Heart right ventricle (tissue), 16 donors: ENCODE measurements around the gene CD34. TPM values are rescaled to one million over a fixed set of nuclear protein-coding genes. Genes with fewer than 3 reads are reported as not detected.
A peak's percentile ranks its signal among the peaks of the same experiment; 100 is the strongest.
"Not testable (repeated sequence)": the region's sequence is repeated elsewhere in the genome, so short reads cannot be mapped to it uniquely, and the experiment has no call there.

Experiments
- ATAC-seq, 8 donors: fragments of 200-7000 bp; cut with Tn5 transposase; one replicate each; pipeline ENCODE4 v1.9.1; 2020; ENCODE audit warnings: mild to moderate bottlenecking in 8 of 8, moderate library complexity in 8 of 8, moderate number of reproducible peaks in 1 of 8
- DNase-seq, 2 donors: peaks; one replicate each; pipeline ENCODE4 v3.0.0-alpha.2; 2020
- H3K27ac ChIP-seq, 10 donors: fragments of 200-600 bp; sonication (generic) in 2 of 10; one replicate each; pipeline versions ENCODE4 v1.5.0 to v1.8.0; 2020 to 2022; ENCODE audit warnings: mild to moderate bottlenecking in 3 of 10
- H3K27me3 ChIP-seq, 7 donors: fragments of 200-600 bp; one replicate each; pipeline ENCODE4 v1.8.0; 2021 to 2022; ENCODE audit warnings: mild to moderate bottlenecking in 2 of 7
- H3K36me3 ChIP-seq, 9 donors: fragments of 200-600 bp; sonication (generic) in 1 of 9; one replicate each; pipeline versions ENCODE4 v1.5.0 to v1.8.0; 2020 to 2022; ENCODE audit warnings: mild to moderate bottlenecking in 2 of 9
- H3K4me1 ChIP-seq, 9 donors: fragments of 200-600 bp; sonication (generic) in 1 of 9; one replicate each; pipeline versions ENCODE4 v1.5.0 to v1.8.0; 2020 to 2022; ENCODE audit warnings: mild to moderate bottlenecking in 4 of 9
- H3K4me3 ChIP-seq, 10 donors: fragments of 200-600 bp; sonication (generic) in 2 of 10; one replicate each; pipeline versions ENCODE4 v1.5.0 to v1.8.0; 2020 to 2022; ENCODE audit warnings: mild to moderate bottlenecking in 7 of 10, moderate library complexity in 2 of 10
- H3K9me3 ChIP-seq, 11 donors: fragments of 200-600 bp in 10 of 11; sonication (generic) in 2 of 11; one replicate each; pipeline versions ENCODE4 v1.5.0 to v1.8.0; 2013 to 2022; ENCODE audit warnings: mild to moderate bottlenecking in 2 of 11, control low read depth in 1 of 11, moderate library complexity in 1 of 11
- WGBS, 2 donors: extraction: QIAGEN DNeasy Blood & Tissue Kit; methylation state at CpG; one replicate each; pipeline ENCODE4 v1.1.7; 2013; ENCODE audit warnings: inconsistent platforms in 1 of 2; 5-methylcytosine and 5-hydroxymethylcytosine counted together
- intact Hi-C, 10 donors: fragments of 100-400 bp; cut with DNase I; formaldehyde crosslinking; loops; one replicate each; pipeline versions ENCODE4 v1.11.1 to v1.14.2; 2022
- polyA plus RNA-seq, 2 donors: library from polyadenylated mRNA; stranded (reverse); fragments of 200-250 nt; gene quantifications; one replicate each; pipeline ENCODE4 v1.2.3, GENCODE V29; 2013
- total RNA-seq, 10 donors: library from RNA; stranded (reverse); fragmentation: NEBNext Ultra II Directional in 3 of 10; extraction: Animal tissue kit (Norgen Biotek cat#: 25700) in 3 of 10; gene quantifications; one replicate each; pipeline versions ENCODE4 v1.2.1 to v1.2.4, GENCODE V29; 2021 to 2023
- TF ChIP-seq, protein P1 (sequence below), 9 donors: fragments of 200-600 bp; sonication (generic) in 2 of 9; IDR thresholded peaks; one replicate each; pipeline versions ENCODE4 v1.5.0 to v1.8.0; 2021 to 2022; ENCODE audit warnings: antibody characterized with exemption in 9 of 9, mild to moderate bottlenecking in 5 of 9, moderate library complexity in 1 of 9
- donor health status: Arrhythmogenic right ventricular cardiomyopathy.
- donor health status: ischemic (EF 13 %, LVEDD 7.1; RV severe dilation, severe dysfunction).
- donor health status: healthy with polysubstance abuse.
- donor health status: DM: no; HTN: yes; CAD: no.
- donor health status: DM: no; HTN: no; CAD: no.
- donor health status: ischemic (EF 25% LVEDD 6.9; RV normal size, moderate dysfunction).
- donor health status: ischemic (EF 25% LVEDD 5.7; RV mildly dilated, moderate dysfunction).
- donor health status: healthy.
- donor health status: DM: yes; HTN: yes; CAD: no.
- donor health status: Ischemic cardiomyopathy.
- donor health status: ischemic (EF 35%, LVEDD 5.7; RV mildly dilated, moderate dysfunction).
- donor health status: nonischemic (EF 11% LVEDD 7.7; RV severe dilation, severe dysfunction).
- donor health status: DM: yes; HTN: yes; CAD: no.
- donor health status: PGD.
- donor health status: ischemic (EF 29% LVEDD 5.4; RV normal size, mild dysfunction).
- donor health status: nonischemic (EF 23%, LVEDD 6.1; RV moderate dilation, normal function).

The CD34 gene
- total and polyA plus RNA-seq, 12 donors, result 38.8 to 97.0 (median 52.8) TPM

DNA sequence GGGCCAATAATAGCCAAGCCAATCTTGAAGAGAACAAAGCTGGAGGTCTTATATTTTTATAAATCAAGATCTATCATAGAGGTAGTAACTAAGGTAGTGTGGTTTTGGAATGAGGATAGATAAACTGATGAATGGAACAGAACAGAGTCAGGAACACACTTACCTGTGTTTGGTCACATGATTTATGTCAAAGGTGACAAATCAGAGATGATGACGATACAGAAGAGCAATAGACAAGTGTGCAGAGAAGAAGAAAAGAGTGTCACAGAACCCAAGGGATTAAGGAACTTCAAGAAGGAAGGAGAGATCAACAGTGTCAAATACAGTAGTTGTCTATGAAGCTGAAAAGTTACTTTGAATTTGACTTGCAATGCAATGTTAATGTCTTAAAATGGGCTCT lies 16.1 kb upstream of the CD34 start:
- H3K36me3 ChIP-seq, result no peaks in the 10 kb centered on the region
- WGBS, 2 donors, result 91 to 97% methylated on average over 1 of the region's 1 CpG
- ATAC-seq (no peak), DNase-seq (no peak)
- TF ChIP-seq, protein P1, sequence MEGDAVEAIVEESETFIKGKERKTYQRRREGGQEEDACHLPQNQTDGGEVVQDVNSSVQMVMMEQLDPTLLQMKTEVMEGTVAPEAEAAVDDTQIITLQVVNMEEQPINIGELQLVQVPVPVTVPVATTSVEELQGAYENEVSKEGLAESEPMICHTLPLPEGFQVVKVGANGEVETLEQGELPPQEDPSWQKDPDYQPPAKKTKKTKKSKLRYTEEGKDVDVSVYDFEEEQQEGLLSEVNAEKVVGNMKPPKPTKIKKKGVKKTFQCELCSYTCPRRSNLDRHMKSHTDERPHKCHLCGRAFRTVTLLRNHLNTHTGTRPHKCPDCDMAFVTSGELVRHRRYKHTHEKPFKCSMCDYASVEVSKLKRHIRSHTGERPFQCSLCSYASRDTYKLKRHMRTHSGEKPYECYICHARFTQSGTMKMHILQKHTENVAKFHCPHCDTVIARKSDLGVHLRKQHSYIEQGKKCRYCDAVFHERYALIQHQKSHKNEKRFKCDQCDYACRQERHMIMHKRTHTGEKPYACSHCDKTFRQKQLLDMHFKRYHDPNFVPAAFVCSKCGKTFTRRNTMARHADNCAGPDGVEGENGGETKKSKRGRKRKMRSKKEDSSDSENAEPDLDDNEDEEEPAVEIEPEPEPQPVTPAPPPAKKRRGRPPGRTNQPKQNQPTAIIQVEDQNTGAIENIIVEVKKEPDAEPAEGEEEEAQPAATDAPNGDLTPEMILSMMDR (IDR thresholded peaks at IDR 0.05), result no peak
- peaks cover 25 to 46% (median 40%) of the 10 kb centered on the region in 9 donors for H3K4me1 ChIP-seq
- H3K27me3 ChIP-seq, result peaks cover 0 to 5% (median 0%) of the 10 kb centered on the region in 7 donors
- H3K27ac ChIP-seq, result no peak overlapping the region
- peaks cover 0 to 15% (median 0%) of the 10 kb centered on the region in 11 donors for H3K9me3 ChIP-seq
- no peak overlapping the region for H3K4me3 ChIP-seq
- intact Hi-C loops, result no loop called here

DNA sequence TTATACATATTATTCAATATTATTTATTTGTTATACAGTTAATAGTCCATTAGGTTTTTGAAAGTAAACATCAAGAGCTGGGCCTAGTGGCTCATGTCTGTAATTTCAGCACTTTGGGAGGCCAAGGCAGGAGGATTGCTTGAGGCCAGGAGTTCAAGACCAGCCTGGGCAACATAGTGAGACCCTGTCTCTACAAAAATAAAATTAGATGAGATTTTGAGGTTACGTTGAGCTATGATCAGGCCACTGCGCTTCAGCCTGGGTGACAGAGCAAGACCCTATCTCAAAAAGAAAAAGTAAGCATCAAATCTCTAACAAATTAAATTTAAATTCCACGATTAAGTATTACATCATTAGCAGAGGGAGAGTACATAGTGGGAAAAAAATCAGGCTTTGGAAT lies 15.0 kb upstream of the CD34 start:
- intact Hi-C loops, ATAC-seq, H3K27me3 ChIP-seq, H3K4me3 ChIP-seq, DNase-seq, H3K36me3 ChIP-seq: not testable (repeated sequence)
- Histone ChIP-seq H3K27ac (peak overlapping the region in 4 of 10 donors; percentile 68 to 92 (median 82)), H3K9me3 (peaks cover 0 to 11% (median 0%) of the 10 kb centered on the region in 11 donors), H3K4me1 (peaks cover 25 to 56% (median 50%) of the 10 kb centered on the region in 9 donors)
- WGBS, 2 donors, result 98 to 99% methylated on average over 3 of the region's 3 CpGs

DNA sequence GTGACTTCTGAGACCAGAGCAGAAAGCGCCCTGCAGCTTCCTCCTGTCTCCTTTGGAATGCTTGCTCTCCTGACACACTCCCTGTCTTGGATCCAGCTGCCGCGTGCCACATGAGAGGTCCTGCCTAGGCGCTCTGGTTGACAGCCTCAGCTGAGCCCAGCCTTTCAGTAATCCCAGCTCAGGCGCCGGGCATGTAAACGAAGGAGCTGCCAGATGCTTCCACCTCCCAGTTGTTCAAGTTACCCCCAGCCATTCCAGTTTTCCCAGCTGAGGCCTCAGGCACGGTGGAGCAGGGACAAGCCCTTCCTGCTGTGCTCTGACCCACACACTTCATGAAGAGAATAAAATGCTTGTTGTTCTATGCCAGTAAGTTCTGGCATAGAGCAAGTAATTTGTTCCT lies 14.3 kb upstream of the CD34 start:
- Histone ChIP-seq H3K4me1 (peaks cover 28 to 63% (median 58%) of the 10 kb centered on the region in 9 donors), H3K27me3 (peaks cover 0 to 5% (median 0%) of the 10 kb centered on the region in 7 donors), H3K27ac (peak overlapping the region; percentile 4 to 92 (median 72)), H3K36me3 (no peaks in the 10 kb centered on the region), H3K9me3 (peaks cover 0 to 4% (median 0%) of the 10 kb centered on the region in 11 donors), H3K4me3 (no peak overlapping the region)
- intact Hi-C loops, result no loop called here
- WGBS, 2 donors, result 19 to 23% methylated on average over 8 of the region's 8 CpGs
- DNase-seq (peak; percentile 44 to 61), ATAC-seq (peak in 7 of 8 donors; percentile 27 to 54 (median 40))
- TF ChIP-seq, protein P1 (IDR thresholded peaks at IDR 0.05), result no peak

GRCh38 chr1:207923561-207923960 lies 12.6 kb upstream of the CD34 start:
- peaks cover 0 to 5% (median 0%) of the 10 kb centered on the region in 7 donors for H3K27me3 ChIP-seq
- H3K4me3 ChIP-seq, result no peak overlapping the region
- intact Hi-C loops, result loop anchor here in 3 of 10 donors (5.0 kb wide), 1 partner anchor 39 kb away; no protein-coding TSS in a partner anchor
- H3K9me3 ChIP-seq, result no peaks in the 10 kb centered on the region
- no peaks in the 10 kb centered on the region for H3K36me3 ChIP-seq
- TF ChIP-seq, protein P1 (IDR thresholded peaks at IDR 0.05), result peak in 1 of 9 donors; percentile 27
- H3K4me1 ChIP-seq, result peaks cover 34 to 80% (median 73%) of the 10 kb centered on the region in 9 donors
- peak overlapping the region; percentile 62 to 92 (median 83) for H3K27ac ChIP-seq
- WGBS, 2 donors, result 22 to 25% methylated on average over 7 of the region's 7 CpGs
- DNase-seq, result peak in 1 of 2 donors; percentile 38
- peak in 6 of 8 donors; percentile 23 to 63 (median 55) for ATAC-seq

GRCh38 chr1:207923121-207923520 lies 12.2 kb upstream of the CD34 start:
- H3K4me1 ChIP-seq, result peaks cover 37 to 84% (median 78%) of the 10 kb centered on the region in 9 donors
- ATAC-seq, result peak in 3 of 8 donors; percentile 0 to 2 (median 1)
- intact Hi-C loops, result loop anchor here in 3 of 10 donors (5.0 kb wide), 1 partner anchor 39 kb away; no protein-coding TSS in a partner anchor

More at GRCh38 chr1:207923121-207923520, 12.2 kb upstream of the CD34 start:
- Histone ChIP-seq H3K27ac (peak overlapping the region; percentile 62 to 92 (median 83)), H3K4me3 (no peak overlapping the region), H3K36me3 (no peaks in the 10 kb centered on the region), H3K27me3 (peaks cover 0 to 5% (median 0%) of the 10 kb centered on the region in 7 donors), H3K9me3 (no peaks in the 10 kb centered on the region)
- TF ChIP-seq, protein P1 (IDR thresholded peaks at IDR 0.05), result no peak
- DNase-seq, result no peak
- 51 to 63% methylated on average over 5 of the region's 5 CpGs for WGBS, 2 donors
